Measurements from ENCODE around the gene CCDC148.

Gene CCDC148

GRCh38 chr2:158174495-158174894, 282.1 kb downstream of the CCDC148 start:
- DNase-seq (ENCODE audit: low read depth in 2 of 2), result no peak

- no peak for DNase-seq (ENCODE audit: low read depth in 2 of 2)
These were observed 283.8 kb downstream of the CCDC148 start for GRCh38 chr2:158172719-158173118.

GRCh38 chr2:158154596-158154995, 302.0 kb downstream of the CCDC148 start:
- no peak for DNase-seq (ENCODE audit: low read depth in 2 of 2)

- DNase-seq (ENCODE audit: low read depth in 2 of 2), result no peak
These were observed 303.1 kb downstream of the CCDC148 start for GRCh38 chr2:158153270-158154015.

GRCh38 chr2:158144914-158145625, 311.5 kb downstream of the CCDC148 start:
- no peak for DNase-seq (ENCODE audit: low read depth in 2 of 2)

GRCh38 chr2:158143703-158144360, 312.7 kb downstream of the CCDC148 start:
- no peak for DNase-seq (ENCODE audit: low read depth in 2 of 2)

- no peak for DNase-seq (ENCODE audit: low read depth in 2 of 2)
These were observed 313.8 kb downstream of the CCDC148 start for GRCh38 chr2:158142568-158143332.

- DNase-seq (ENCODE audit: low read depth in 2 of 2), result no peak
These were observed 314.4 kb downstream of the CCDC148 start for GRCh38 chr2:158142165-158142564.

GRCh38 chr2:158140201-158140600, 316.4 kb downstream of the CCDC148 start:
- no peak for DNase-seq (ENCODE audit: low read depth in 2 of 2)

- no peak for DNase-seq (ENCODE audit: low read depth in 2 of 2)
These were observed 318.3 kb downstream of the CCDC148 start for GRCh38 chr2:158138255-158138654.

- no peak for DNase-seq (ENCODE audit: low read depth in 2 of 2)
These were observed 321.5 kb downstream of the CCDC148 start for GRCh38 chr2:158135096-158135495.

- DNase-seq (ENCODE audit: low read depth in 2 of 2), result no peak
These were observed 321.9 kb downstream of the CCDC148 start for GRCh38 chr2:158134655-158135054.

GRCh38 chr2:158134055-158134454, 322.5 kb downstream of the CCDC148 start:
- DNase-seq (ENCODE audit: low read depth in 2 of 2), result no peak

GRCh38 chr2:158131919-158132566, 324.5 kb downstream of the CCDC148 start:
- no peak for DNase-seq (ENCODE audit: low read depth in 2 of 2)

- no peak for DNase-seq (ENCODE audit: low read depth in 2 of 2)
These were observed 325.1 kb downstream of the CCDC148 start for GRCh38 chr2:158131483-158131912.

- no peak for DNase-seq (ENCODE audit: low read depth in 2 of 2)
These were observed 325.6 kb downstream of the CCDC148 start for GRCh38 chr2:158130832-158131473.

GRCh38 chr2:158129037-158129436, 327.5 kb downstream of the CCDC148 start:
- DNase-seq (ENCODE audit: low read depth in 2 of 2), result no peak

- no peak for DNase-seq (ENCODE audit: low read depth in 2 of 2)
These were observed 328.2 kb downstream of the CCDC148 start for GRCh38 chr2:158128168-158128973.

- no peak for DNase-seq (ENCODE audit: low read depth in 2 of 2)
These were observed 329.2 kb downstream of the CCDC148 start for GRCh38 chr2:158127380-158127804.
